SK-N-MC (cell line): ENCODE measurements around the gene GLRX5.
"Not testable (repeated sequence)": the region's sequence is repeated elsewhere in the genome, so short reads cannot be mapped to it uniquely, and the experiment has no call there.

Experiments
- DNase-seq: peaks from one replicate; pipeline ENCODE4 v3.0.0-alpha.2; 2011; ENCODE audit warnings: low read depth, low spot score
- H3K27ac ChIP-seq: fragments of 200-600 bp; sonication (generic); 2 replicates; pipeline ENCODE4 v1.5.1; 2016; ENCODE audit warnings: mixed run types
- H3K36me3 ChIP-seq: fragments of 200-600 bp; sonication (generic); 2 replicates; pipeline ENCODE4 v1.6.1; 2017; ENCODE audit warnings: antibody characterized with exemption, low read length, mixed read lengths; ENCODE audit not compliant: insufficient read depth
- H3K4me3 ChIP-seq: fragments of 200-600 bp; sonication (generic); 2 replicates; pipeline ENCODE4 v1.5.1; 2016
- H3K9ac ChIP-seq: fragments of 200-600 bp; sonication (generic); 2 replicates; pipeline ENCODE4 v1.8.0; 2017; ENCODE audit warnings: mixed run types, mixed read lengths; ENCODE audit not compliant: insufficient read length
- H3K9me3 ChIP-seq: fragments of 200-600 bp; sonication (generic); 2 replicates; pipeline ENCODE4 v1.6.1; 2017; ENCODE audit warnings: low read depth, mild to moderate bottlenecking, antibody characterized with exemption, low read length, moderate library complexity, mixed read lengths
- EZH2 ChIP-seq: fragments of 200-600 bp; sonication (generic); IDR thresholded peaks from one replicate; pipeline ENCODE4 v1.6.1; 2017; ENCODE audit warnings: antibody characterized with exemption
- FOXP2 ChIP-seq: optimal IDR thresholded peaks from 2 replicates; pipeline ENCODE3; 2011; ENCODE audit warnings: mild to moderate bottlenecking, moderate library complexity; ENCODE audit not compliant: insufficient read depth; ENCODE audit errors: extremely low read length, control extremely low read depth
- POLR2AphosphoS5 ChIP-seq: IDR thresholded peaks from 2 replicates; pipeline ENCODE4 v1.6.1; 2012; ENCODE audit warnings: mild to moderate bottlenecking, low read depth, low read length, borderline replicate concordance

GLRX5 gene

DNA sequence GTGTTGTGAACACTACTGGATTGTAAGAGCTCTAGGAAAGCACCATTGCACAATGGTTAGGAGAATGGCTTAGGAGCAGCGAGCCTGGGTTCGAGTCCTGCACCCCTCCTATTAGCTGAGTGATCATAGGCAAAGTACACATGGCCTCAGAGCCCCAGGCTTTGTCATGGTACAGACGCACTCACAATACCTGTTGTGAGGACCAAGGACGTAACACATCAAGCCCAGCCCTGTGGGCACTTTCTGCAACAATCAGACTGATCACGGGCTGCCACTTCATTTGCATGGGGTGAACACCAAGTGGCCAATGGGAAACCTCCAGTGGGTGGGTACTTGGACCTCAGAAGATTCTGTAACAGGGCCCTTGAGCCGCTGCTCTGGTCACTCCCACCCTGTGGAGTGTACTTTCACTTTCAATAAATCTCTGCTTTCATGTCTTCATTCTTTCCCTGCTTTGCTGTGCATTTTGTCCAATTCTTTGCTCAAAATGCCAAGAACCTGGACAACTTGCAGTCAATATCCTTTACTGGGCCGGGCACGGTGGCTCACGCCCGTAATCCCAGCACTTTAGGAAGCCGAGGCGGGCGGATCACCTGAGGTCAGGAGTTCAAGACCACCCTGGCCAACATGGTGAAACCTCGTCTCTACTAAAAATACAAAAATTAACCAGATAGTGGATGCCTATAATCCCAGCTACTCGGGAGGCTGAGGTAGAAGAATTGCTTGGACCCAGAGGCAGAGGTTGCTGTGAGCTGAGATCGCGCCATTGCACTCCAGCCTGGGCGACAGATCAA, 28.2 kb downstream of the GLRX5 start:
- no peak for DNase-seq
- no peak overlapping the region for H3K27ac ChIP-seq
- TF ChIP-seq EZH2 (no peak), POLR2AphosphoS5 (no peak), FOXP2 (no peak)
- H3K9me3 ChIP-seq = no peaks in the 10 kb centered on the region
- no peak overlapping the region for H3K4me3 ChIP-seq
- no peak overlapping the region for H3K9ac ChIP-seq
- no peaks in the 10 kb centered on the region for H3K36me3 ChIP-seq

DNA sequence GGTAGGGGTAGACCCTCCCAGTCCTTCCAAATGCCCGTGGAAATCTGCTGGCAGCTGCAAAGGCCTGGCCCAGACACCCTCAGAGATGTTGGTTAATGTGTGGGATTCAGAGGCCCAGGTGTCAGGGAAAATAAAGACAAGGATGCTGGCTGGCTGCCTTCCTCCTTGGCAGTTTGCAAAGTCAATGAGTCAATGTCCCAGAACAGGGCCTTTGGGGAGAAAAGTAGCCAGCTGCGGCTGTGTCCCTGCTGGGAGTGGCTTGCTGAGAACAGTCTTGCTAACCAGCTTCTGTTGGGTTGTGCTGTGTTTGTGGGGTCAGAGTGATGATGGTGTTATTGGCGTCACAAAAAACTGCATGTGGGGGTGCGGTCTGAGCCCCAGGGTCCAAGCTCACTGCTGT, 29.2 kb downstream of the GLRX5 start:
- no peak overlapping the region for H3K9ac ChIP-seq
- no peaks in the 10 kb centered on the region for H3K9me3 ChIP-seq
- H3K36me3 ChIP-seq = no peaks in the 10 kb centered on the region
- no peak overlapping the region for H3K4me3 ChIP-seq
- no peak overlapping the region for H3K27ac ChIP-seq
- no peak for TF ChIP-seq POLR2AphosphoS5
- TF ChIP-seq EZH2 = no peak
- no peak for TF ChIP-seq FOXP2
- no peak for DNase-seq

DNA sequence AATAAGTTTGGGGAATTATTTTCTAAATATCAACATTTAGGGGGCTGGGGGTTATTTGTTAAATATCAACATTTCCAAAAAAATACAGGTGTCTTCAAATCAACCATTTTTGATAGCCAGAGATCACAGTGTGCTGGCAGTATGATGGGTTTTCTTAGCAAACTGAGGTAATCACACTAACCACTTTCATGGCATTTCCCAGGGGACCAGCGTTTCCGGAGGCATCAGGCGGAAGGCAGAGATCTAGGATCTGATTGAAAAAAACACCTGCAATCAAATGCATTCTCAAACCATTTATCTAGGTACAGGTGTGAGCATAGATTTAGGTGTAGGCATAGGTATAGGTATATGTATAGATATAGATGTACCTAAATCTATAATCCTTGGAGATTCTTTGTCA, 34.6 kb downstream of the GLRX5 start:
- no peaks in the 10 kb centered on the region for H3K9me3 ChIP-seq
- H3K27ac ChIP-seq = no peak overlapping the region
- H3K4me3 ChIP-seq = no peak overlapping the region
- DNase-seq = no peak
- no peak for TF ChIP-seq POLR2AphosphoS5
- TF ChIP-seq FOXP2 = no peak
- no peak for TF ChIP-seq EZH2
- H3K9ac ChIP-seq = no peak overlapping the region
- no peaks in the 10 kb centered on the region for H3K36me3 ChIP-seq

DNA sequence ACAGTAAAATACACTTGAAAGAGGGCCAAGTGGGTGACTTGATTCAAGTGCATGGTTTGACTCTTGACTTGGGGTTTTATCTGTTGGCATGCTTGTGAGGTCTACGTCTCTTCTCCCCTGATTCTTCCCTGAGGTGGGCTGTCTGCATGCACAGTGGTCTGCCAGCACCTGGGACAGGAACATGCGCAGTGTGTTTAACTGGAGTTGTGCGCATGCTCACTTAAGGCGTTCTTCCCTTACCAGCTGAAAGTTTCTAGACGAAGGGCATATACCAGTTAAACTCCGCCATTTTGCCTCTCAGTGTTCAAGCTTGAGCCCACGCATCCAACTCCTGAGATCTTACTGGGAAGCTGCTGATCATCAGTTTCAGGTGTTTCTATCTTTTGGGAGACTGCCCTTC, 38.5 kb downstream of the GLRX5 start:
- no peak for DNase-seq
- H3K36me3 ChIP-seq = no peaks in the 10 kb centered on the region
- H3K9ac ChIP-seq = no peak overlapping the region
- H3K4me3 ChIP-seq = no peak overlapping the region
- TF ChIP-seq EZH2 = no peak
- H3K27ac ChIP-seq = no peak overlapping the region
- no peaks in the 10 kb centered on the region for H3K9me3 ChIP-seq

DNA sequence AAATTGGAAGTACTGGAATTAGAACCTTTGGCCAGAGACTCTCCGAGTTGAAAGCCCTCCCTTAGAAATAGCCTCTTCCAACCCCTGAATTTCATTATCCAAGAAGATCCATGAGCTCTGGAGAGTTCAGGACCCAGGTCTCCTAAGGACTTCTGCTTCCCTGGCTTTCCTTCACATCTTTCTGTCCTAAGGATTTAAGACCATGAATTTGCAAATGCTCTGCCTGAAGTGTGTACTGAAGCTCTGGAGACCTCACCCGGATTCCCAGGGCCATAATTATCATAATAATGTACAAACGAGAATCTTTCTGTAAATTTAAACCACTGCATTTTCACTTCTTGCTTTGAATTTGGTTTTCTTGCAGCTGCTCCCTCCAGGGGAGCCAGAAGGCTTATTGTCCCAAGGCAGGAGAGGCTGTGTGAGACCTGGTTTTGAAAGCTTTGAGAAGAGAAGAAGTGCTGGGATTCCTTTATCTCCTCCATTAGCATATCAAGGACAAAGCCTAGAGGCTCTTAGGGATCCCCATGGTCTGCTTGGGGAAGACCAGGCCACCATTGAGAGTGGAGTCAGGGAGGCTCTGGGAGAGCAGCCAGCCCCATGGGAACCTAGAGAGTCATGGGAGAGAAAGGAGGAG, 41.1 kb downstream of the GLRX5 start:
- H3K9ac ChIP-seq = no peak overlapping the region
- H3K27ac ChIP-seq = no peak overlapping the region
- DNase-seq = no peak
- H3K36me3 ChIP-seq = no peaks in the 10 kb centered on the region
- no peak for TF ChIP-seq POLR2AphosphoS5
- H3K9me3 ChIP-seq = no peaks in the 10 kb centered on the region
- H3K4me3 ChIP-seq = no peak overlapping the region

DNA sequence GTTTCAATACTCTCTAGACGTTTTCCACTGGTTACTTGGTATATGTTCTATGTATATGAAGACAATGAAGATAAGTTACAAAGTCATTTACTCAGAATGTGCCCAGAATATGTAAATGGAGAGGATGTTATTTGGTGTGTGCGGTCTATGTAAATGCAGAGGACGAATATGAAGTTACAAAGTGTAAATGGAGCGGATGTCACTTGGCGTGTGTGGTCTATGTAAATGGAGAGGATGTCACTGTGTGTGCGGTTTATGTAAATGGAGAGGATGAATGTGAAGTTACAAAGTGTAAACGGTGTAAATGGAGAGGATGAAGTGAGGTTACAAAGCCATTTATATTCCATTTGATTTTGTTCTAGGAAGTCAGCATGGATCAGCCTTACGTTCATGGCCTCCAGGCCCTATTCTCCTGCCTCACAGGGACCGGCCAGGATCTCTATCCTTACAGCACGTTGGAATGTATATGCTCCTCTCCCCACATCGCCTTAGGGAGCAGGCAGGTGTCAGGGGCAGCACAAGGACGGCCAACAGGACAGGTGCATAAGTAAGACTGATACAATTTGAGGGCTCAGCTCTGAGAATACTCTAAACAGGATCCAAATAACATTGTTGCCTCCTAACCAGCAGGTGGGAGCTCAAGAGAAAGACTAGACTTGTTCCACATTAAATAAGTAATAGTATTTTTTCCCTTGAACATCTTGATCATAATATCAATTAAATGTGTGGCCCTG, 42.4 kb downstream of the GLRX5 start:
- H3K9me3 ChIP-seq = no peaks in the 10 kb centered on the region
- H3K36me3 ChIP-seq = no peaks in the 10 kb centered on the region
- DNase-seq = no peak
- no peak overlapping the region for H3K4me3 ChIP-seq
- no peak overlapping the region for H3K9ac ChIP-seq
- TF ChIP-seq FOXP2 (no peak), POLR2AphosphoS5 (no peak), EZH2 (no peak)
- H3K27ac ChIP-seq = no peak overlapping the region

DNA sequence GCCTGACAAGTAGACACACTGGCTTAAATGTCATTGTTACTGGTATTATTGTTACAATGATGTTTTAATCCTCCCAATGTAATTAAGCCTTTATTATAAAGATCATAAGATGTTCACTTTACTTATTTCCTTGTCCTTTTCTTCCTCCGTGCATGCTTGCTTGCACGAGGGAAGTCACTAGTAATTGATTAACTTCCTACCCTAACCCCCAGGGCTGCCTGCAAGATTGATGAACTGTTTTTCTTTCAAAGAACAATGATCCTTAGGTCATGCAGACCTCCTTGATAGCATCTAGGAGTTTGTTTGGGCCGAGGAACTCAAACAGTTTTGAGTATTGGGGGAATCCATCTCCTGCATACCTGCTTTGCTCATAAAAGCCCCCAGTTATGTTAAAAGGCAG, 43.0 kb downstream of the GLRX5 start:
- Histone ChIP-seq H3K36me3 (no peaks in the 10 kb centered on the region), H3K4me3 (no peak overlapping the region), H3K9me3 (no peaks in the 10 kb centered on the region), H3K9ac (no peak overlapping the region), H3K27ac (no peak overlapping the region)
- TF ChIP-seq FOXP2 (no peak), EZH2 (no peak), POLR2AphosphoS5 (no peak)
- no peak for DNase-seq

DNA sequence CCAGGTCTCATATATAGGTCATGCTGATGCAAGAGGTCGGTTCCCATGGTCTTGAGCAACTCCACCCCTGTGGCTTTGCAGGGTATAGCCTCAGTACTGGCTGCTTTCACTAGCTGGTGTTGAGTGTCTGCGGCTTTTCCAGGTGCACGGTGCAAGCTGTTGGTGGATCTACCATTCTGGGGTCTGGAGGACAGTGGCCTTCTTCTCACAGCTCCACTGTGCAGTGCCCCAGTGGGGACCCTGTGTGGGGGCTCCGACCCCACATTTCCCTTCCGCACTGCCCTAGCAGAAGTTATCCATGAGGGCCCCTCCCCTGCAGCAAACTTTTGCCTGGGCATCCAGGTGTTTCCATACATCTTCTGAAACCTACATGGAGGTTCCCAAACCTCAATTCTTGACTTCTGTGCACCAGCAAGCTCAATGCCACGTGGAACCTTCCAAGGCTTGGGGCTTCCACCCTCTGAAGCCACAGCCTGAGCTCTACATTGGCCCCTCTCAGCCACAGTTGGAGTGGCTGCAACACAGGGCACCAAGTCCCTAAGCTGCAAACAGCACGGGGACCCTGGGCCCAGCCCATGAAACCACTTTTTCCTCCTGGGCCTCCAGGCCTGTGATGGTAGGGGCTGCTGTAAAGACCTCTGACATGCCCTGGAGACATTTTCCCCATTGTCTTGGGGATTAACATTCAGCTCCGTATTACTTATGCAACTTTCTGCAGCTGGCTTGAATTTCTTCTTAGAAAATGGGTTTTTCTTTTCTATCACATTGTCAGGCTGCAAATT, 49.2 kb downstream of the GLRX5 start:
- not testable (repeated sequence) for H3K9me3 ChIP-seq, H3K27ac ChIP-seq, H3K9ac ChIP-seq, H3K36me3 ChIP-seq, H3K4me3 ChIP-seq, DNase-seq
